ENCODE measurements around the gene ARFGAP2.

DNA sequence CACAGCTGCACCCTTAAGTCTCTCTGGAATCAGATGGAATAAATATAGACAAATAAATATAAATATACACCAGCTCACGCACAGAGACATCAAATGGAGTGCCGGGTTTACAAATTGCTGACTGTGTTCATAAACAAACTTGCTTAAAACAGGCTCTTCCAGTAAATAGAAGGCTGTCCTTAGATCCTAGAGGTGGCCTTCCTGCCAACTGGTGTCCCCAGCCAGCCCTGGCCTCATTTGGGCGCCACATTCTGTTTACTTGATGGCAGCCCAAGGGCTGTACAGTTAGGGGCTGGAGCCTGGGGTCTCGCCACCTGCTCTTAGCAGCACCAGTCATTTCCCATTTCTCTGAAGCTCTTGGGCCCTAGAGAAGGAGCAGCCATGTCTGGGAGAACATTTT, 20.8 kb downstream of the ARFGAP2 start:
- TF ChIP-seq, protein P1, sequence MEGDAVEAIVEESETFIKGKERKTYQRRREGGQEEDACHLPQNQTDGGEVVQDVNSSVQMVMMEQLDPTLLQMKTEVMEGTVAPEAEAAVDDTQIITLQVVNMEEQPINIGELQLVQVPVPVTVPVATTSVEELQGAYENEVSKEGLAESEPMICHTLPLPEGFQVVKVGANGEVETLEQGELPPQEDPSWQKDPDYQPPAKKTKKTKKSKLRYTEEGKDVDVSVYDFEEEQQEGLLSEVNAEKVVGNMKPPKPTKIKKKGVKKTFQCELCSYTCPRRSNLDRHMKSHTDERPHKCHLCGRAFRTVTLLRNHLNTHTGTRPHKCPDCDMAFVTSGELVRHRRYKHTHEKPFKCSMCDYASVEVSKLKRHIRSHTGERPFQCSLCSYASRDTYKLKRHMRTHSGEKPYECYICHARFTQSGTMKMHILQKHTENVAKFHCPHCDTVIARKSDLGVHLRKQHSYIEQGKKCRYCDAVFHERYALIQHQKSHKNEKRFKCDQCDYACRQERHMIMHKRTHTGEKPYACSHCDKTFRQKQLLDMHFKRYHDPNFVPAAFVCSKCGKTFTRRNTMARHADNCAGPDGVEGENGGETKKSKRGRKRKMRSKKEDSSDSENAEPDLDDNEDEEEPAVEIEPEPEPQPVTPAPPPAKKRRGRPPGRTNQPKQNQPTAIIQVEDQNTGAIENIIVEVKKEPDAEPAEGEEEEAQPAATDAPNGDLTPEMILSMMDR (IDR thresholded peaks at IDR 0.05): no peak
- TF ChIP-seq POLR2A (IDR thresholded peaks at IDR 0.05): no peak
